Fibroblast of lung (primary cell): ENCODE data around the gene IFIH1. TPM values are rescaled to one million over a fixed set of nuclear protein-coding genes. Genes with fewer than 3 reads are reported as not detected.

Experiments
- DNase-seq, 2 donors: peaks; one replicate each; pipeline versions ENCODE4 v3.0.0 to v3.0.0-alpha.2; 2010; ENCODE audit warnings: low read depth in 2 of 2
- H2AFZ ChIP-seq: 2 replicates; pipeline ENCODE4 v1.5.1; 2012; ENCODE audit warnings: low read length, control low read depth, inconsistent platforms
- H3K27ac ChIP-seq: 2 replicates; pipeline ENCODE4 v1.5.1; 2011; ENCODE audit warnings: low read length, control low read depth; ENCODE audit not compliant: insufficient read depth
- H3K27me3 ChIP-seq: 2 replicates; pipeline ENCODE4 v1.5.1; 2011; ENCODE audit warnings: mild to moderate bottlenecking, low read length; ENCODE audit not compliant: control insufficient read depth, insufficient read depth
- H3K36me3 ChIP-seq: 2 replicates; pipeline ENCODE4 v1.5.1; 2011; ENCODE audit warnings: low read length; ENCODE audit not compliant: control insufficient read depth, insufficient read depth
- H3K4me1 ChIP-seq: 2 replicates; pipeline ENCODE4 v1.5.1; 2011; ENCODE audit warnings: low read length; ENCODE audit not compliant: control insufficient read depth, insufficient read depth; ENCODE audit errors: extremely low read depth
- H3K4me2 ChIP-seq: 2 replicates; pipeline ENCODE4 v1.5.1; 2011; ENCODE audit warnings: low read length, control low read depth; ENCODE audit not compliant: insufficient read depth; ENCODE audit errors: extremely low read depth
- H3K4me3 ChIP-seq, 4 experiments: fragments of 200-600 bp in 1 of 4; sonication (generic) in 1 of 4; replicated peaks in 1 of 4; 2 replicates each; pipeline ENCODE4 v1.5.1; 2011 to 2016; ENCODE audit warnings: low read length in 4 of 4, low read depth in 3 of 4, mild to moderate bottlenecking in 3 of 4, control low read depth in 2 of 4, inconsistent platforms in 1 of 4, mixed read lengths in 1 of 4; ENCODE audit not compliant: insufficient read depth in 1 of 4; ENCODE audit errors: control extremely low read depth in 1 of 4
- H3K79me2 ChIP-seq: 2 replicates; pipeline ENCODE4 v1.5.1; 2012; ENCODE audit warnings: mild to moderate bottlenecking, low read length, inconsistent platforms; ENCODE audit not compliant: control insufficient read depth, insufficient read depth
- H3K9ac ChIP-seq: 2 replicates; pipeline ENCODE4 v1.5.1; 2011; ENCODE audit warnings: mild to moderate bottlenecking, low read length, control low read depth; ENCODE audit not compliant: insufficient read depth
- H3K9me3 ChIP-seq: 2 replicates; pipeline ENCODE4 v1.5.1; 2012; ENCODE audit warnings: low read depth, low read length; ENCODE audit not compliant: control insufficient read depth, insufficient read depth
- H4K20me1 ChIP-seq: 2 replicates; pipeline ENCODE4 v1.5.1; 2011; ENCODE audit warnings: low read length; ENCODE audit not compliant: control insufficient read depth, insufficient read depth; ENCODE audit errors: extremely low read depth
- CTCF ChIP-seq, 2 donors: IDR thresholded peaks in 1 of 2; conservative IDR thresholded peaks in 1 of 2; 1 replicate in 1 of 2; 2 replicates in 1 of 2; pipeline ENCODE4 v1.5.1; 2011 to 2012; ENCODE audit warnings: low read length in 2 of 2, control low read depth in 1 of 2, inconsistent platforms in 1 of 2, low read depth in 1 of 2, mild to moderate bottlenecking in 1 of 2
- EZH2 ChIP-seq: IDR thresholded peaks from 2 replicates; pipeline ENCODE4 v1.5.1; 2012; ENCODE audit warnings: low read length, control low read depth, mild to moderate bottlenecking; ENCODE audit errors: missing control alignments
- polyA plus RNA-seq, 2 donors: library from polyadenylated mRNA; depleted of rRNA in 1 of 2; stranded (reverse) in 1 of 2; unstranded in 1 of 2; fragments of >200 nt; gene quantifications; 2 replicates each; pipeline ENCODE4 v1.2.1, GENCODE V29; 2011 to 2012; ENCODE audit warnings: missing spikeins in 1 of 2
- total RNA-seq: library from RNA; depleted of rRNA; stranded (reverse); fragments of >200 nt; gene quantifications from 2 replicates; pipeline ENCODE4 v1.2.1, GENCODE V29; 2014

Gene IFIH1
- total and polyA plus RNA-seq, 2 donors (not counting 1 experiment from before 2014, with no cell fraction given), result 4.2 to 11.4 TPM

GRCh38 chr2:162316590-162316989 is 1.9 kb downstream of the IFIH1 start:
- Histone ChIP-seq H3K36me3 (no peaks in the 10 kb centered on the region), H3K9me3 (no peaks in the 10 kb centered on the region), H3K27ac (no peak overlapping the region), H3K4me1 (peaks cover 6% of the 10 kb centered on the region), H3K27me3 (no peaks in the 10 kb centered on the region), H4K20me1 (no peaks in the 10 kb centered on the region), H3K4me3 (peak overlapping the region in 2 of 4 experiments; percentile 19 to 86), H3K79me2 (no peaks in the 10 kb centered on the region), H2AFZ (no peak overlapping the region), H3K9ac (no peak overlapping the region), H3K4me2 (peak overlapping the region; percentile 70)
- DNase-seq, result no peak
- TF ChIP-seq CTCF (conservative IDR thresholded peaks at IDR 0.05 in 1 of 2, IDR thresholded peaks at IDR 0.05 in 1 of 2; ENCODE audit: low read depth in 1 of 2, low read length in 2 of 2) (no peak), EZH2 (no peak)

GRCh38 chr2:162315938-162316337 is 2.5 kb downstream of the IFIH1 start:
- H3K27ac ChIP-seq, result no peak overlapping the region
- H3K36me3 ChIP-seq, result no peaks in the 10 kb centered on the region
- no peak overlapping the region for H3K4me2 ChIP-seq
- H3K27me3 ChIP-seq, result no peaks in the 10 kb centered on the region
- no peaks in the 10 kb centered on the region for H3K79me2 ChIP-seq
- no peaks in the 10 kb centered on the region for H4K20me1 ChIP-seq
- no peak for DNase-seq
- TF ChIP-seq EZH2 (no peak), CTCF (conservative IDR thresholded peaks at IDR 0.05 in 1 of 2, IDR thresholded peaks at IDR 0.05 in 1 of 2; ENCODE audit: low read depth in 1 of 2, low read length in 2 of 2) (no peak)
- H2AFZ ChIP-seq, result no peak overlapping the region
- H3K9me3 ChIP-seq, result no peaks in the 10 kb centered on the region
- peaks cover 6% of the 10 kb centered on the region for H3K4me1 ChIP-seq
- no peak overlapping the region for H3K9ac ChIP-seq
- peak overlapping the region in 1 of 4 experiments; percentile 86 for H3K4me3 ChIP-seq

GRCh38 chr2:162312853-162313252 is 5.6 kb downstream of the IFIH1 start:
- no peaks in the 10 kb centered on the region for H3K36me3 ChIP-seq
- no peaks in the 10 kb centered on the region for H3K27me3 ChIP-seq
- no peak for DNase-seq
- H2AFZ ChIP-seq, result no peak overlapping the region
- H3K9ac ChIP-seq, result no peak overlapping the region
- no peaks in the 10 kb centered on the region for H3K9me3 ChIP-seq
- no peaks in the 10 kb centered on the region for H4K20me1 ChIP-seq
- no peak overlapping the region for H3K4me2 ChIP-seq
- no peak for TF ChIP-seq EZH2
- TF ChIP-seq CTCF (conservative IDR thresholded peaks at IDR 0.05 in 1 of 2, IDR thresholded peaks at IDR 0.05 in 1 of 2; ENCODE audit: low read depth in 1 of 2, low read length in 2 of 2), result no peak
- H3K27ac ChIP-seq, result no peak overlapping the region
- peaks cover 3% of the 10 kb centered on the region for H3K4me1 ChIP-seq
- H3K79me2 ChIP-seq, result no peaks in the 10 kb centered on the region
- H3K4me3 ChIP-seq, result no peak overlapping the region
